Endothelial cell (in vitro differentiated cells): ENCODE results near the gene NUAK2. TPM values are rescaled to one million over a fixed set of nuclear protein-coding genes. Genes with fewer than 3 reads are reported as not detected.
"Not testable (repeated sequence)": the region's sequence is repeated elsewhere in the genome, so short reads cannot be mapped to it uniquely, and the experiment has no call there.

Source experiments
- DNase-seq: peaks from one replicate; pipeline ENCODE4 v3.0.0; 2021; ENCODE audit warnings: low spot score
- H3K27ac Mint-ChIP-seq: one replicate; pipeline ENCODE4 v1.8.0; 2021; ENCODE audit warnings: mixed read lengths, inconsistent platforms; ENCODE audit not compliant: unreplicated experiment
- H3K27me3 Mint-ChIP-seq: one replicate; pipeline ENCODE4 v1.8.0; 2021; ENCODE audit warnings: mild to moderate bottlenecking, moderate library complexity, mixed read lengths, inconsistent platforms; ENCODE audit not compliant: unreplicated experiment
- H3K36me3 Mint-ChIP-seq: one replicate; pipeline ENCODE4 v1.8.0; 2021; ENCODE audit warnings: mild to moderate bottlenecking, low read depth, mixed read lengths, inconsistent platforms; ENCODE audit not compliant: unreplicated experiment
- H3K4me1 Mint-ChIP-seq: one replicate; pipeline ENCODE4 v1.8.0; 2021; ENCODE audit warnings: mild to moderate bottlenecking, mixed read lengths, inconsistent platforms; ENCODE audit not compliant: unreplicated experiment
- H3K4me3 Mint-ChIP-seq: one replicate; pipeline ENCODE4 v1.8.0; 2021; ENCODE audit warnings: mild to moderate bottlenecking, mixed read lengths, inconsistent platforms; ENCODE audit not compliant: unreplicated experiment
- H3K9me3 Mint-ChIP-seq: one replicate; pipeline ENCODE4 v1.8.0; 2021; ENCODE audit warnings: mixed read lengths, inconsistent platforms; ENCODE audit not compliant: unreplicated experiment
- CTCF ChIP-seq: fragments of 200-600 bp; sonication (generic); IDR thresholded peaks from one replicate; pipeline ENCODE4 v1.5.0; 2021; ENCODE audit warnings: antibody characterized with exemption; ENCODE audit not compliant: unreplicated experiment
- total RNA-seq: library from RNA; stranded (reverse); fragmentation: NEBNext Ultra II Directional; extraction: Animal tissue kit (Norgen Biotek cat#: 25700); gene quantifications from one replicate; pipeline ENCODE4 v1.2.1, GENCODE V29; 2021; ENCODE audit not compliant: unreplicated experiment

Gene NUAK2
- total RNA-seq, 1 donor from 2014 or later, result 3.6 TPM

- Mint-ChIP-seq H3K9me3 (no peaks in the 10 kb centered on the region), H3K27ac (peak overlapping the region; percentile 25), H3K36me3 (peaks cover 27% of the 10 kb centered on the region), H3K27me3 (peaks cover 3% of the 10 kb centered on the region), H3K4me3 (peak overlapping the region; percentile 39), H3K4me1 (peaks cover 25% of the 10 kb centered on the region)
- TF ChIP-seq CTCF, result no peak
- DNase-seq, result no peak
Observed at GRCh38 chr1:205301842-205302588, 19.5 kb downstream of the NUAK2 start.

GRCh38 chr1:205301205-205301821, 20.2 kb downstream of the NUAK2 start:
- Mint-ChIP-seq H3K36me3 (peaks cover 20% of the 10 kb centered on the region), H3K4me1 (peaks cover 25% of the 10 kb centered on the region)

GRCh38 chr1:205300149-205300548, 21.4 kb downstream of the NUAK2 start:
- Mint-ChIP-seq H3K27ac (no peak overlapping the region), H3K4me1 (peaks cover 27% of the 10 kb centered on the region), H3K4me3 (no peak overlapping the region)

More at GRCh38 chr1:205301205-205301821, 20.2 kb downstream of the NUAK2 start:
- no peak overlapping the region for H3K4me3 Mint-ChIP-seq
- no peak for TF ChIP-seq CTCF
- no peaks in the 10 kb centered on the region for H3K9me3 Mint-ChIP-seq
- DNase-seq, result peak; percentile 68
- peak overlapping the region; percentile 25 for H3K27ac Mint-ChIP-seq
- peaks cover 3% of the 10 kb centered on the region for H3K27me3 Mint-ChIP-seq

GRCh38 chr1:205298191-205298994, 23.2 kb downstream of the NUAK2 start:
- no peak for DNase-seq
- Mint-ChIP-seq H3K36me3 (peaks cover 5% of the 10 kb centered on the region), H3K9me3 (no peaks in the 10 kb centered on the region), H3K4me3 (no peak overlapping the region), H3K27me3 (peaks cover 8% of the 10 kb centered on the region), H3K27ac (no peak overlapping the region), H3K4me1 (peaks cover 35% of the 10 kb centered on the region)
- no peak for TF ChIP-seq CTCF

More at GRCh38 chr1:205300149-205300548, 21.4 kb downstream of the NUAK2 start:
- no peaks in the 10 kb centered on the region for H3K9me3 Mint-ChIP-seq
- no peak for TF ChIP-seq CTCF
- peaks cover 12% of the 10 kb centered on the region for H3K36me3 Mint-ChIP-seq
- peaks cover 3% of the 10 kb centered on the region for H3K27me3 Mint-ChIP-seq
- no peak for DNase-seq

- not testable (repeated sequence) for DNase-seq, H3K9me3 Mint-ChIP-seq, H3K27me3 Mint-ChIP-seq, H3K4me3 Mint-ChIP-seq, H3K36me3 Mint-ChIP-seq
- Mint-ChIP-seq H3K27ac (peak overlapping the region; percentile 57), H3K4me1 (peaks cover 37% of the 10 kb centered on the region)
Observed at GRCh38 chr1:205297546-205298177, 23.9 kb downstream of the NUAK2 start.
